IMR-90 (cell line): Measurements from ENCODE around the gene SHISAL2B. TPM values are rescaled to one million over a fixed set of nuclear protein-coding genes. Genes with fewer than 3 reads are reported as not detected.

Experiments
- ATAC-seq: fragments of 200-7000 bp; cut with Tn5 transposase; 2 replicates; pipeline ENCODE4 v1.9.1; 2020; ENCODE audit warnings: low read depth, mild to moderate bottlenecking, moderate library complexity
- BruUV-seq: library from RNA; stranded (reverse); fragments of 400-500 nt; replicated peaks from 2 replicates; lab custom pipeline; 2021; lab: Mats Ljungman, UMichigan
- CTCF ChIA-PET: fragments of 300-600 bp; formaldehyde crosslinking; extraction: SDS; loops from one replicate; lab custom pipeline; 2021; ENCODE audit warnings: antibody characterized with exemption; lab: Yijun Ruan, JAX
- POLR2A ChIA-PET: fragments of 300-600 bp; sonication (Branson Sonifier 250); formaldehyde crosslinking; loops from one replicate; lab custom pipeline; 2022; ENCODE audit warnings: antibody characterized with exemption; ENCODE audit not compliant: unreplicated experiment; lab: Charles Lee
- DNase-seq: peaks from one replicate; pipeline ENCODE4 v3.0.0; 2013
- H2AFZ ChIP-seq: replicated peaks from 2 replicates; pipeline ENCODE3; 2013; ENCODE audit warnings: low read length, mild to moderate bottlenecking; ENCODE audit not compliant: poor library complexity
- H2AK5ac ChIP-seq: 2 replicates; pipeline ENCODE4 v1.6.1; 2013; ENCODE audit warnings: low read depth, low read length, inconsistent platforms
- H2AK9ac ChIP-seq: replicated peaks from 2 replicates; pipeline ENCODE3; 2013; ENCODE audit warnings: mild to moderate bottlenecking, low read depth, low read length, moderate library complexity; ENCODE audit not compliant: poor library complexity
- H2BK120ac ChIP-seq: 2 replicates; pipeline ENCODE4 v1.6.1; 2013; ENCODE audit warnings: low read depth, low read length, inconsistent platforms
- H2BK15ac ChIP-seq: 3 replicates; pipeline ENCODE4 v1.6.1; 2013; ENCODE audit warnings: low read depth, low read length, inconsistent platforms
- H2BK20ac ChIP-seq: 2 replicates; pipeline ENCODE4 v1.6.1; 2013; ENCODE audit warnings: low read depth, mild to moderate bottlenecking, inconsistent platforms, low read length, moderate library complexity
- H2BK5ac ChIP-seq: 2 replicates; pipeline ENCODE4 v1.6.1; 2013; ENCODE audit warnings: mild to moderate bottlenecking, low read depth, low read length, inconsistent platforms; ENCODE audit not compliant: poor library complexity, severe bottlenecking
- H3K14ac ChIP-seq: replicated peaks from 2 replicates; pipeline ENCODE4 v1.6.1; 2013; ENCODE audit warnings: low read depth, low read length, inconsistent platforms
- H3K18ac ChIP-seq: 2 replicates; pipeline ENCODE4 v1.6.1; 2013; ENCODE audit warnings: low read depth, low read length, control low read depth
- H3K23ac ChIP-seq: 2 replicates; pipeline ENCODE4 v1.6.1; 2013; ENCODE audit warnings: low read depth, low read length, inconsistent platforms
- H3K27ac ChIP-seq: 2 replicates; pipeline ENCODE4 v1.5.1; 2013; ENCODE audit warnings: mild to moderate bottlenecking, control low read depth, low read length; ENCODE audit not compliant: insufficient read depth
- H3K27me3 ChIP-seq: 2 replicates; pipeline ENCODE4 v1.6.1; 2013; ENCODE audit warnings: low read length; ENCODE audit not compliant: control insufficient read depth, insufficient read depth
- H3K36me3 ChIP-seq: 2 replicates; pipeline ENCODE4 v1.6.1; 2013; ENCODE audit warnings: low read length, mixed read lengths; ENCODE audit not compliant: control insufficient read depth, insufficient read depth
- H3K4ac ChIP-seq: 2 replicates; pipeline ENCODE4 v1.6.1; 2013; ENCODE audit warnings: low read depth, low read length, inconsistent platforms
- H3K4me1 ChIP-seq: 2 replicates; pipeline ENCODE4 v1.6.1; 2013; ENCODE audit warnings: low read length, mixed read lengths; ENCODE audit not compliant: control insufficient read depth, insufficient read depth
- H3K4me2 ChIP-seq: 2 replicates; pipeline ENCODE4 v1.6.1; 2013; ENCODE audit warnings: low read depth, mild to moderate bottlenecking, control low read depth, low read length, moderate library complexity
- H3K4me3 ChIP-seq: 2 replicates; pipeline ENCODE4 v1.5.1; 2013; ENCODE audit warnings: low read depth, mild to moderate bottlenecking, control low read depth, low read length, moderate library complexity; ENCODE audit not compliant: insufficient read depth
- H3K56ac ChIP-seq: 2 replicates; pipeline ENCODE4 v1.6.1; 2013; ENCODE audit warnings: low read length, inconsistent platforms; ENCODE audit not compliant: insufficient read depth; ENCODE audit errors: extremely low read depth
- H3K79me1 ChIP-seq, 2 experiments: 2 replicates each; pipeline ENCODE4 v1.6.1; 2013; ENCODE audit warnings: low read length in 2 of 2, inconsistent platforms in 1 of 2, low read depth in 1 of 2
- H3K9ac ChIP-seq: 2 replicates; pipeline ENCODE4 v1.6.1; 2013; ENCODE audit warnings: low read depth, low read length, control low read depth
- H3K9me1 ChIP-seq: 2 replicates; pipeline ENCODE4 v1.6.1; 2013; ENCODE audit warnings: low read length, inconsistent platforms; ENCODE audit not compliant: insufficient read depth
- H3K9me3 ChIP-seq: 2 replicates; pipeline ENCODE4 v1.6.1; 2013; ENCODE audit warnings: low read length; ENCODE audit not compliant: control insufficient read depth, insufficient read depth
- H4K20me1 ChIP-seq: 2 replicates; pipeline ENCODE4 v1.6.1; 2013; ENCODE audit warnings: low read length, inconsistent platforms; ENCODE audit not compliant: insufficient read depth
- H4K5ac ChIP-seq: 2 replicates; pipeline ENCODE4 v1.6.1; 2013; ENCODE audit warnings: mild to moderate bottlenecking, low read depth, low read length, control low read depth
- H4K8ac ChIP-seq, 2 experiments: 2 replicates each; pipeline ENCODE4 v1.6.1; 2013; ENCODE audit warnings: low read depth in 2 of 2, low read length in 2 of 2, control low read depth in 1 of 2, inconsistent platforms in 1 of 2
- H4K91ac ChIP-seq: 2 replicates; pipeline ENCODE4 v1.6.1; 2013; ENCODE audit warnings: low read depth, low read length, inconsistent platforms; ENCODE audit not compliant: insufficient read depth
- BHLHE40 ChIP-seq: fragments of 150-350 bp; IDR thresholded peaks from 2 replicates; pipeline ENCODE4 v1.6.1; 2016; ENCODE audit warnings: mild to moderate bottlenecking, low read depth, low read length
- CEBPB ChIP-seq: IDR thresholded peaks from 2 replicates; pipeline ENCODE4 v1.6.1; 2012; ENCODE audit warnings: low read depth, low read length, improper control_type of control experiment
- CHD1 ChIP-seq: IDR thresholded peaks from 2 replicates; pipeline ENCODE4 v1.6.1; 2012; ENCODE audit warnings: low read depth, low read length, improper control_type of control experiment
- FOS ChIP-seq: fragments of 150-350 bp; IDR thresholded peaks from 2 replicates; pipeline ENCODE4 v1.6.1; 2016; ENCODE audit warnings: low read depth, low read length
- MAFK ChIP-seq: IDR thresholded peaks from 2 replicates; pipeline ENCODE4 v1.6.1; 2012; ENCODE audit warnings: low read depth, low read length, improper control_type of control experiment
- MAZ ChIP-seq: IDR thresholded peaks from 2 replicates; pipeline ENCODE4 v1.6.1; 2012; ENCODE audit warnings: low read depth, mild to moderate bottlenecking, low read length, improper control_type of control experiment, moderate library complexity, borderline replicate concordance
- MXI1 ChIP-seq: IDR thresholded peaks from 2 replicates; pipeline ENCODE4 v1.6.1; 2012; ENCODE audit warnings: low read depth, mild to moderate bottlenecking, low read length, moderate library complexity, borderline replicate concordance
- NFE2L2 ChIP-seq: fragments of 150-350 bp; IDR thresholded peaks from 2 replicates; pipeline ENCODE4 v1.6.1; 2016; ENCODE audit warnings: low read depth, mild to moderate bottlenecking, low read length
- POLR2A ChIP-seq: IDR thresholded peaks from 2 replicates; pipeline ENCODE4 v1.6.1; 2012; ENCODE audit warnings: mild to moderate bottlenecking, low read depth, low read length
- RAD21 ChIP-seq: IDR thresholded peaks from 2 replicates; pipeline ENCODE4 v1.6.1; 2012; ENCODE audit warnings: low read length, improper control_type of control experiment
- RCOR1 ChIP-seq: IDR thresholded peaks from 2 replicates; pipeline ENCODE4 v1.6.1; 2012; ENCODE audit warnings: mild to moderate bottlenecking, low read length, improper control_type of control experiment; ENCODE audit not compliant: insufficient replicate concordance
- RFX5 ChIP-seq: IDR thresholded peaks from 2 replicates; pipeline ENCODE4 v1.8.0; 2012; ENCODE audit warnings: low read depth, mild to moderate bottlenecking, low read length, moderate library complexity
- SMC3 ChIP-seq: fragments of 150-350 bp; IDR thresholded peaks from 2 replicates; pipeline ENCODE4 v1.6.1; 2016; ENCODE audit warnings: low read depth, mild to moderate bottlenecking, antibody characterized with exemption, low read length, moderate library complexity
- USF2 ChIP-seq: fragments of 150-350 bp; IDR thresholded peaks from 2 replicates; pipeline ENCODE4 v1.6.1; 2017; ENCODE audit warnings: mild to moderate bottlenecking, antibody characterized with exemption, low read length, low read depth
- dilution Hi-C: fragments of 300-500 bp; cut with HindIII; formaldehyde crosslinking; loops from one replicate; pipeline ENCODE4 v1.14.3; 2018; ENCODE audit warnings: low sequenced_read_pairs; ENCODE audit not compliant: unreplicated experiment
- in situ Hi-C: fragments of 300-500 bp; cut with MboI; formaldehyde crosslinking; loops from 3 replicates; pipeline ENCODE4 v1.14.3; 2019; ENCODE audit warnings: low sequenced_read_pairs, inconsistent platforms, mixed read lengths
- intact Hi-C: fragments of 100-400 bp; cut with micrococcal nuclease; formaldehyde crosslinking; loops from 2 replicates; pipeline ENCODE4 v1.10.0; 2022
- polyA plus RNA-seq, 3 experiments: library from polyadenylated mRNA; depleted of rRNA; stranded (reverse); fragments of >200 nt; gene quantifications; 2 replicates each; pipeline ENCODE4 v1.2.3, GENCODE V29; 2012; ENCODE audit warnings: low replicate concordance in 1 of 3
- total RNA-seq: library from RNA; depleted of rRNA; stranded (reverse); fragments of >200 nt; gene quantifications from 2 replicates; pipeline ENCODE4 v1.2.3, GENCODE V29; 2012
- TF ChIP-seq, protein P1 (sequence below): fragments of 150-350 bp; IDR thresholded peaks from 2 replicates; pipeline ENCODE4 v1.6.1; 2016; ENCODE audit warnings: low read depth, mild to moderate bottlenecking, low read length, moderate library complexity, borderline replicate concordance
- TF ChIP-seq, protein P2 (sequence below): conservative IDR thresholded peaks from 2 replicates; pipeline ENCODE4 v1.5.1; 2012; ENCODE audit warnings: mild to moderate bottlenecking, low read depth, low read length, improper control_type of control experiment

The SHISAL2B gene
- total and polyA plus RNA-seq, 2 of the 4 experiments (the other 2 are of a cell fraction) = not detected

DNA sequence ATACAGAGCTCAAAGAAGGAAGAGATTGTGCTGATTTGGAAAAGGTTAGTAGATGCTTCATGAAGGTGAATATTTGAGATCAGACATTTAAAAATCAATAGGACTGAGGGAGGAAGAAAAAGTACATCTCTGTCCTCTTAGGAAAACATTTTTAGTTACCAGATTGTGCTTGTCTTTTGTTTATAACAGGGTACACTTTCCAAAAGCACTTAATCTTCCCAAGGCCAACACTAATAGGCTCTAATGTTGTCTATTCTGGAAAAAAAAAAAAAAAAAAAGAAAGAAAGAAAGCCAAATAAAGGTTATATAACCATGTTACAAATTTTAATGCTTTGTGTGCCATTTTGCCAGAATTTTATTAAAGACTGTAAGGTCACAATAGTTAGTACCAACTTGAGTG lies 45.5 kb upstream of the SHISAL2B start:
- Histone ChIP-seq H3K27me3 (no peaks in the 10 kb centered on the region; the same call in 1 of the 2 replicates), H4K20me1 (no peaks in the 10 kb centered on the region; the same call in 1 of the 2 replicates), H2AK5ac (no peak overlapping the region), H2BK15ac (no peak overlapping the region), H3K9ac (no peak overlapping the region), H3K56ac (no peak overlapping the region), H2BK120ac (no peak overlapping the region), H4K8ac (no peak overlapping the region), H3K4me2 (no peak overlapping the region), H3K23ac (no peak overlapping the region), H2BK5ac (no peak overlapping the region), H3K36me3 (no peaks in the 10 kb centered on the region), H3K14ac (no peak overlapping the region), H2BK20ac (no peak overlapping the region), H3K18ac (no peak overlapping the region), H3K9me1 (no peaks in the 10 kb centered on the region; the same call in 1 of the 2 replicates), H2AK9ac (no peak overlapping the region), H2AFZ (no peak overlapping the region), H3K79me1 (no peaks in the 10 kb centered on the region), H3K4me1 (0 out of 2 replicates have a peak, but pooled peaks cover 1% of the 10 kb centered on the region), H4K5ac (no peak overlapping the region), H3K4me3 (no peak overlapping the region), H3K4ac (no peak overlapping the region), H3K9me3 (no peaks in the 10 kb centered on the region), H4K91ac (no peak overlapping the region), H3K27ac (no peak overlapping the region)
- BruUV-seq = no TSS peak
- DNase-seq (no peak), ATAC-seq (no peak)
- ChIA-PET CTCF (interaction anchor here (1.2 kb wide), 1 partner anchor 836 kb away, joined by 7 read pairs; no protein-coding TSS in a partner anchor), POLR2A (no interaction called here)
- TF ChIP-seq RCOR1 (no peak), MAFK (no peak), MXI1 (no peak), CEBPB (no peak), RFX5 (no peak), CHD1 (no peak), POLR2A (no peak), SMC3 (no peak), MAZ (no peak), FOS (no peak), USF2 (no peak), RAD21 (no peak), BHLHE40 (no peak), NFE2L2 (no peak)
- TF ChIP-seq, protein P1, sequence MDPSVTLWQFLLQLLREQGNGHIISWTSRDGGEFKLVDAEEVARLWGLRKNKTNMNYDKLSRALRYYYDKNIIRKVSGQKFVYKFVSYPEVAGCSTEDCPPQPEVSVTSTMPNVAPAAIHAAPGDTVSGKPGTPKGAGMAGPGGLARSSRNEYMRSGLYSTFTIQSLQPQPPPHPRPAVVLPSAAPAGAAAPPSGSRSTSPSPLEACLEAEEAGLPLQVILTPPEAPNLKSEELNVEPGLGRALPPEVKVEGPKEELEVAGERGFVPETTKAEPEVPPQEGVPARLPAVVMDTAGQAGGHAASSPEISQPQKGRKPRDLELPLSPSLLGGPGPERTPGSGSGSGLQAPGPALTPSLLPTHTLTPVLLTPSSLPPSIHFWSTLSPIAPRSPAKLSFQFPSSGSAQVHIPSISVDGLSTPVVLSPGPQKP = no peak
- TF ChIP-seq, protein P2, sequence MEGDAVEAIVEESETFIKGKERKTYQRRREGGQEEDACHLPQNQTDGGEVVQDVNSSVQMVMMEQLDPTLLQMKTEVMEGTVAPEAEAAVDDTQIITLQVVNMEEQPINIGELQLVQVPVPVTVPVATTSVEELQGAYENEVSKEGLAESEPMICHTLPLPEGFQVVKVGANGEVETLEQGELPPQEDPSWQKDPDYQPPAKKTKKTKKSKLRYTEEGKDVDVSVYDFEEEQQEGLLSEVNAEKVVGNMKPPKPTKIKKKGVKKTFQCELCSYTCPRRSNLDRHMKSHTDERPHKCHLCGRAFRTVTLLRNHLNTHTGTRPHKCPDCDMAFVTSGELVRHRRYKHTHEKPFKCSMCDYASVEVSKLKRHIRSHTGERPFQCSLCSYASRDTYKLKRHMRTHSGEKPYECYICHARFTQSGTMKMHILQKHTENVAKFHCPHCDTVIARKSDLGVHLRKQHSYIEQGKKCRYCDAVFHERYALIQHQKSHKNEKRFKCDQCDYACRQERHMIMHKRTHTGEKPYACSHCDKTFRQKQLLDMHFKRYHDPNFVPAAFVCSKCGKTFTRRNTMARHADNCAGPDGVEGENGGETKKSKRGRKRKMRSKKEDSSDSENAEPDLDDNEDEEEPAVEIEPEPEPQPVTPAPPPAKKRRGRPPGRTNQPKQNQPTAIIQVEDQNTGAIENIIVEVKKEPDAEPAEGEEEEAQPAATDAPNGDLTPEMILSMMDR = no peak
- dilution Hi-C loops = no loop called here
- in situ Hi-C loops = no loop called here
- intact Hi-C loops = no loop called here
